GM21367 (cell line): Measurements from ENCODE around the gene GAB1.
"Not testable (repeated sequence)": the region's sequence is repeated elsewhere in the genome, so short reads cannot be mapped to it uniquely, and the experiment has no call there.

Experiments
- ATAC-seq: cut with Tn5 transposase; IDR thresholded peaks from one replicate; pipeline ENCODE4 v1.9.1; 2021; ENCODE audit not compliant: unreplicated experiment

GAB1 gene

DNA sequence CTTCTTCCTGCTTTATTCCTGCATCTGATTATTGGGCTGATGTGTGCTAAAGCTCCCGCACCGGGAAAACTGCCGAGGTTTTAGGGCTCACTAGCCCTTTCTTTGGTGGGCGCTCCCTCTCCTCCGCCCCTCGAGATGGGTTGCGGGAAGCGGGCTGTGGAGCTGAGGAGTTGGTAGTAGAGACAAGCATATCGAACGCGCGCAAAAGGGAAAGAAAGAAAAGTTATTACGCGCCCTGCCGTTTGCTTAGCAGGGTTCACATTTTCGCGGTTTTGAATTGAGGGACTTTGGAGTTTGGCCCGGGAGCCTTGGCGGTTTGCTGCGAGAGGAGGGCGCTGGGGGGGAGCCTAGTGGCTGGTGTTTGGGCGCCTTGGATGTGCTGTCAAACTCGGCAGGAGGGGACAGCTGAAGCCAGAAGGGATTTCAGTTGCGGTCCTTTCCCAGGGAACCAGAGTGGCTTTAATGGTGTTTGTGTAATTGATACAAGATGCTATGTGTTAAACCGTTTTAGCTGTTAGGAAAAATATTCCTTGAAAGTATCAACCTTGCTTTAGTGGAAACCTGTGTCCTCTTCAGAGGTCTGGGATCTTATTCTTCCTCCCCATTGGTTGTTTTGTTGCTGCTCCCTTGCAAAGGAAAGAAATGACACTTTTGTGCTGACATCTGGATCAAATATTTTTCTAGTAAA lies 1.1 kb downstream of the GAB1 start:
- no peak for ATAC-seq

- no peak for ATAC-seq
Measured at GRCh38 chr4:143338313-143338712, 1.6 kb downstream of the GAB1 start.

DNA sequence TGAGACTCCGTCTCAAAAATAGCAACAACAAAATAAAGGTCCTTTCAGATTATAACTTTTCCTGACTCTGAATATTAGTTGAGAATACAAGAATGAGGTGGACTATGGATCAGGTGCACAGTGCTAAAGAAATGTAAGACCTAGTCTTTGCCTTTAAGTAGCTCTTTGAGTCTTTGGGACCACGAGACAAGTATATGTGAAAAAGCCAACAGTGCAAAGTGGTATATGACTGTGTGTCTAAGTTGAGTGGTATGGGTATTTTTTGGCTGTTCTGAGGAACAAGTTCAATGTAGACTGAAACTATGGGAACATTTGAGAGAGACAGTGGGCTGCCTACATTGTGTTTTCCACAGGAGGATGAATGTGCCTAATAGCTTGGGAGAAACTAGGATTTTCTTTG lies 2.8 kb downstream of the GAB1 start:
- ATAC-seq = no peak

GRCh38 chr4:143341186-143341755 lies 4.6 kb downstream of the GAB1 start:
- ATAC-seq = no peak

GRCh38 chr4:143343276-143343831 lies 6.7 kb downstream of the GAB1 start:
- no peak for ATAC-seq

GRCh38 chr4:143344041-143344440 lies 7.4 kb downstream of the GAB1 start:
- ATAC-seq = no peak

DNA sequence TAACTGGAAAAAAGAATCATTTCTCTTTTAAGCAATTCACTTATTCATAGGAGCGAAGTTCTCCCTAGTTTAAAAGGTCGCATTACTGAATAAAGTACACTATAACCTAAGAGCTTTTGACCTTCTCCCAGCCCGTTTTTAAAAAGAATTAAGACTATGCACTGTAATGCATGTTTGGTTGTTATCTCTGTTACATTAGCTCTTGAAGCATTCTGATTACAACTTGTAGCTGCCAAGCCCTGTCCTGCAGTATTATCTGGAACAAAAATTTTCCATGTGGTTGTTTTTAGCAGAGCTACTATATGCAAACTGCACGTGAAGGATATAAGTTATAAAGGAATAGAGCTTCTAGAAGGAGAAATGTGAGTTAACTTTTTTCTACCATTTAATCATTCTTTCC lies 8.1 kb downstream of the GAB1 start:
- no peak for ATAC-seq

DNA sequence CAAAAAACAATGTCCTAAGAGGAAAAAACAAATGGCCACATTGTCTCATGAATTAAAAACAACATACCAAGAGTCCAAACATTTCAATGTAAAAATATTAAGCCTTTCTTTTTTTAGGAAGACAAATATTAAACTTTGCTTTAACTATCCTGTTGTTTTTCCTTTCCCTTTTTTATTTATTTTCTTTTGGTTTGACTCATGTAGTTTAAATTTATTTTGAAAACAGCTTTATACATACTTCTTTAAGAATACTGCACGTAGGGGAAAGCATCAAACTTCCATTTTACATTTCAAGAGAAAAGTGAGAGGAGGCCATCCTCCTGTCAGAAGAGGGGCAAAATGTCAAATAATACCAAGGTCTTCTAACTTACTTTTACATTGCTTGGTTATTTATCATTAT lies 8.7 kb downstream of the GAB1 start:
- ATAC-seq = no peak

- ATAC-seq = no peak
Measured at GRCh38 chr4:143346206-143346605, 9.5 kb downstream of the GAB1 start.

DNA sequence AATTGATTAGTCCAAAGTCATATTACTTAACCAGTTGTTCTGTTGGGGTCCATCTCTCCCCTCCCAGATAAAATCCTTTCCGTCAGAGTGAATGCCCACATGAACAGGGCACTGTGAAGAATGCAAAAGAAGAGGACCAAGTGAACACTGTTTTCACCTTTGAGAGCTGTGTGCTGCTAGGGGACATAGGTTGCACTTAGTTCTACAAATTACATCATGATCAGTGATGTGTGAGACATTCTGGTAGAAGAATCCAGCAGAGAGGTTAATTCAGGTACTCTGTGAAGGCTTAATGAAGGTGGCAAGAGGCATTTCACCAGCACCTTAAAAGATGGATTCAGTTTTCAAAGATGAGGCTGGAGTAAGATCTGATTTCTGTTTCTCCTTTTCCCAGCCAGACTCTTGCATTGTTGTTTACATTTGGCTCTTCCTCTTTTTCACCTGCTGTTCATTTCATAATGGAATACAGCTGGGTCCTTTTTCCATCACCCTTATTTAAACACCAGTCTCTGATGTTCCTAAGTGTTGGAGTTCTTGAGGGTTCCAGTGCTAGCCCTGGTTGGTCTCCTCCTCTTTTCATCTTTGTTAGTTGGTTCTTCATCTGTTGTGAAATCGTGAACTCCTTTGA lies 10.9 kb downstream of the GAB1 start:
- ATAC-seq = no peak

DNA sequence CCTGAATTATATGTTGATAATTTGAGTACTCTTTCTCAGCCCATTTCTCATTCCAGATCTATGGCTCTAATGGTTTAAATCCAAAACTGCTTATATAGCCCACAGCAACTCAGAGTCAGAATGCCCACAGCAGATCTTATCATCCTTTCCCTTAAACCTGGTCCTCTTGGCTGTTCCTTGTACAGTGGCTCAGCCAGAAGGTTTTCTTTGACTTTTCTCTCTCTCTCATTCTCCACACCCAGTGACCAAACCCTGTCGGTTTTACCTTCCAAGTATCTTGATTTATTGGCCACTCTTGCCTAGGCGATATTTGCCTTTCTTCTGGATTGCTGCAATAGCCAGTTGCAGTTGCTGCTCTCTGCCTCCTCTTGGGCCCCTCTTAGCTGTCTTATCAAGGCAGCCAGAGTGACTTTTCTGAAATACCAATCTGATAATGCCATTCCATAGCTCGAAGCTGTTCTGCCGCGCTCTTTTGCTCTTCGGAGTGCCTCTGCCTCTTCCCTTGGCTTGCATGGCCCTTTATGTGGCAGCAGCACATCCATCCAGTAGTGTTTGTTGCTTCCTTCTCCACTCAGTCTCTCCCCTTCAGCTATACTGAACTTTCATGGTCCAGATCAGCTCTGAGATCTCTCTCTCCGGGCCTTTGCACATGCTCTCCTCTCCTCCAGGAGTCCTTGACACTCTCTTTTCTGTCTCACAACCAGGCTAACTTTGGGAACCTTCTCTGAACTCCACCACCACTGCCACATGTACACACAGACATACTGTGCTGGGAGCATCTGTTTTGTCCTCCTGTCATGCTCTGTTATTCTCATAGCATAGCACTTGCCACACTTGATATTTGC lies 11.8 kb downstream of the GAB1 start:
- no peak for ATAC-seq

- not testable (repeated sequence) for ATAC-seq
Measured at GRCh38 chr4:143349858-143350527, 13.3 kb downstream of the GAB1 start.

DNA sequence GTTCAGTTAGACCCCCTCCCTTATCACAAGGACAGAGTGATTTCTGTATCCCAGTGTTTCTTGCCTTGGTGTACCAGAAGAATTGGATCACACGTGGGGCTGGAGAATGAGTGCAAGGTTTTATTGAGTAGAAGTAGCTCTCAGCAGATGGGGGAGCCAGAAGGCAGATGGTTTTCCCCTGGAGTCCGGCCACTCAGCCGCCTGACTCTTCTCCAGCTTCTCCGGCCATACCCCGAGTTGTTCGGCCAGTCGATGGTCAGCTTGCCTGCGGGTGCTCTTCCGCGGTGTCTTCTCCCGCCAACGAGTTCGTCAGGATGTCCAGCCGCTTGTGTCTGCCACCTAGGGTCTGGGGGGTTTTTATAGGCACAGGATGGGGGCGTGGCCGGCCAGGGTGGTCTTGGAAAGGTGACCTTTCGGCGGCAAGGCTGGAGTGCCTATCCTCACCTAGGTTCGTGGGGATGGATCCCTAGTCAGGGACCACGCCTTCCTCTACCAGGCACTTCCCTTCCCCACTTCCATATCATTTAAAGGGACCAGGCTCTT lies 14.5 kb downstream of the GAB1 start:
- ATAC-seq = no peak

DNA sequence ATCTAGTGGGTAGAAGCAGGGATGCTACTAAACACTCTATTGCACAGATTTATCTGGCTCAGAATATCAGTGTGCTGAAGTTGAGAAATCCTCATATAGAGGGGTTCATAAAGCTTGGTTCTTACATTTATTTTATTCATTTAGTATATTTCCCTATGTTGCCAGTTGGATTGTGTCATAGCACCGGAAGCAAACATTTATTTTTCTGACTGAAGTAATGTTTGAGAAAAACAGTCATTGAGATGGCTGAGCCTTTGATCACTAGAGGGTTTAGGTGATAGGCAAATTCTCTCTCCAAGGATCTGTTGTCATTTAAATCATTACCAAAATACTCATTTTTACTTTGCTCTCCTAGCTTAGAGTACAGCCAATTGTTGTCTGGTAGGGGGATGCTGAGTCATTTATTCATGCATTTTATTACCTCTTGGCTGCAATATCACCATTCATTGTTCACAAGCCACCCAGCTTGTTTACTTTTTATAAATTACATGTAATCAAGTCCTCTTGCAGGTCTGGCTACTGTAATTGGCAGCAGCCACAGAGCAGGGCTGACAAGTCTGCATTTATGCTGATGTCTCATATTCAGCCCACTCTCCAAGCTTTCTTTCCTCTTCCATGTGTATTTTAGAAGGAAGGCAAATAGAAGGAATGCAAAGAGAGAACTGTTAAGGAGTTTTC lies 15.2 kb downstream of the GAB1 start:
- ATAC-seq = no peak

DNA sequence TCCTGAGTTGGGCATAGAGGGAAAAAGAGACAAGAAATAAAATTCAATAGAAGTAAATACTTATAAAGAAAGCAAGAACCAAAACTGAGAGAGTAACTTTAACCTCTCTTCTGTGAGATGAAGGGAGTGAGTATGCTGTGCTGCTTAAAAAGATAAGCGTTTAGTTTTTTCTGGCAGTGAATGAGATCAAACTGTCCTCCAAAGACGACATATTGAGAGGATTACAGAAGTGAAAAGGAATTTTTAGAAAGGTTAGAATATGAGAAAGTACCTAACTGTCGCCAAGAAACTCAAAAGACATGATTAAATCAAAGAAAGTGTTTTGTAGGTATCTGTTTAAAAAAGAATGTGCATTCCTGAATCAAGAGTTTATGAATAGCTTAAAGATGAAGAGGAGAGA lies 16.0 kb downstream of the GAB1 start:
- ATAC-seq = no peak

DNA sequence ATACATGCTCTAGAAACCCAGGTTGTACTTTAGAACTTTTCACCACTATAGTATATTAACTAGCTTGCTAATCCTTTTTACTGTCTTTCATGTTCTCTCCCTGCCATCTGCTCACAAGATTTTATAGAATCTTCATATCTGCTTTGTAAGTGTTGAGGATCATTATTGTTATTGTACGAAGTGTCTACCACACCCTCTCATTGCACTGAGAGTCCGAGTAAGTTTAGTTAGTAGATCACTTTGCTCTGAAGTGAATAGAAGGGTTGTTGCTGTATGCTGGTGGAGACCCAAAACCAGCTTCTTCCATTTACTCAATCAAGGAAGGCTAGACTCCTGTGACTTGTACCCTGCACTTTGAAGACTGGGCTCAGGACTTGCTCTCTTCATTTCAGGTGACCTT lies 17.1 kb downstream of the GAB1 start:
- ATAC-seq = no peak

GRCh38 chr4:143354990-143355389 lies 18.3 kb downstream of the GAB1 start:
- ATAC-seq = no peak

DNA sequence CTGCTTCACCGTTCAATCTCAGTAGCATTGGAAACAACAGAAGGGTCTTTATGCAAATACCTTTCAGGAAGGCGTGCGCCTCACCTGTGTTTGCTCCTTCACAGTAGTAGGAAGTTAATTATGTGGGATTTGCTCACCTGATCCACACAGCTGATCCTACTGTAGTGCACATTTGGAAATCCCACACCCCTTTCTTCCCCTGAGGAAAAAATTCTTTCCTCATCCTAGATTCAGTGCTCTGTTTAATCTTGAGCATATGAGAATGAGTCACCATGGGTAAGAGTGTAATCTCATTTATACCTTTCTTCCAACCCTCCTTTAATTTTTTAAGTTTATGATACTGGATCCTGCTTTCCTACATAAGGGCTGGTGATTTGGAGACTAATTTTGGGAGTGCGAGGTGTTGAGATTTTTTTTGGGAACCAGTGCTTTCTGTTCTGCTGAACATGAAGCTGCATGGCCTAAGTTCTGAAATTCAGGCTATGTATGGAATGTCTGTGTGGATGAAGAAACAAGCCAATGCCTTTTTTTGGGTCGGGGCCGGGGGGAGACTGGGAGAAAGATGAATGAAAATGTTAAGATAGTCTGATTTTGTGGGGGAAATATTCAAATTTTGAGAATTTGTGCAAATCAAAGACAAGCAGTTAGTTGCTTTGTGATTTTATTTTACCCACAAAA lies 19.0 kb downstream of the GAB1 start:
- no peak for ATAC-seq

- ATAC-seq = no peak
Measured at GRCh38 chr4:143356493-143356892, 19.8 kb downstream of the GAB1 start.
